ENCODE results near the gene IL20RB.
"Not testable (repeated sequence)": the region's sequence is repeated elsewhere in the genome, so short reads cannot be mapped to it uniquely, and the experiment has no call there.

DNA sequence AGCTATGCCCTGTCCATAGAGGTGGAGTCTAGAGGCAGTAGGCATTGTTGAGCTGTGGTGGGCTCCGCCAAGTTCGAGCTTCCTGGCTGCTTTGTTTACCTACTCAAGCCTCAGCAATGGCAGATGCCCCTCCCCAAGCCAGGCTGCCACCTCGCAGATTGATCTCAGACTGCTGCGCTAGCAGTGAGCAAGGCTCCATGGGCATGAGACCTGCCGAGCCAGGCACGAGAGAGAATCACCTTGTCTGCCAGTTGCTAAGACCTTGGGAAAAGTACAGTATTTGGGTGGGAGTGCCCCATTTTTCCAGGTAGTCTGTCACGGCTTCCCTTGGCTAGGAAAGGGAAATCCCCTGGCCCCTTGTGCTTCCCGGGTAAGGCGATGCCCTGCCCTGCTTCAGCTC, 49.6 kb downstream of the IL20RB start:
- TF ChIP-seq, protein P1, sequence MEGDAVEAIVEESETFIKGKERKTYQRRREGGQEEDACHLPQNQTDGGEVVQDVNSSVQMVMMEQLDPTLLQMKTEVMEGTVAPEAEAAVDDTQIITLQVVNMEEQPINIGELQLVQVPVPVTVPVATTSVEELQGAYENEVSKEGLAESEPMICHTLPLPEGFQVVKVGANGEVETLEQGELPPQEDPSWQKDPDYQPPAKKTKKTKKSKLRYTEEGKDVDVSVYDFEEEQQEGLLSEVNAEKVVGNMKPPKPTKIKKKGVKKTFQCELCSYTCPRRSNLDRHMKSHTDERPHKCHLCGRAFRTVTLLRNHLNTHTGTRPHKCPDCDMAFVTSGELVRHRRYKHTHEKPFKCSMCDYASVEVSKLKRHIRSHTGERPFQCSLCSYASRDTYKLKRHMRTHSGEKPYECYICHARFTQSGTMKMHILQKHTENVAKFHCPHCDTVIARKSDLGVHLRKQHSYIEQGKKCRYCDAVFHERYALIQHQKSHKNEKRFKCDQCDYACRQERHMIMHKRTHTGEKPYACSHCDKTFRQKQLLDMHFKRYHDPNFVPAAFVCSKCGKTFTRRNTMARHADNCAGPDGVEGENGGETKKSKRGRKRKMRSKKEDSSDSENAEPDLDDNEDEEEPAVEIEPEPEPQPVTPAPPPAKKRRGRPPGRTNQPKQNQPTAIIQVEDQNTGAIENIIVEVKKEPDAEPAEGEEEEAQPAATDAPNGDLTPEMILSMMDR (IDR thresholded peaks at IDR 0.05; ENCODE audit: low read depth, low read length): not testable (repeated sequence)
- not testable (repeated sequence) for TF ChIP-seq EZH2phosphoT487 (IDR thresholded peaks at IDR 0.05; ENCODE audit: low read depth)

Data from OCI-LY3 (cell line).